HepG2 (cell line): ENCODE measurements around the gene CPNE1. TPM values are rescaled to one million over a fixed set of nuclear protein-coding genes. Genes with fewer than 3 reads are reported as not detected.

Experiments
- IRX3 ChIP-seq: sonication (generic); formaldehyde crosslinking; IDR thresholded peaks from 2 replicates; pipeline ENCODE4 v1.8.1; 2023; ENCODE audit warnings: mild to moderate bottlenecking, low read depth, missing genetic modification reagents, borderline replicate concordance
- ZFX ChIP-seq: sonication (generic); formaldehyde crosslinking; IDR thresholded peaks from 2 replicates; pipeline ENCODE4 v1.4.0; 2020; ENCODE audit warnings: mild to moderate bottlenecking, low read depth, missing genetic modification reagents, moderate library complexity
- ZNF839 ChIP-seq: sonication (generic); formaldehyde crosslinking; IDR thresholded peaks from 2 replicates; pipeline ENCODE4 v1.4.0; 2020; ENCODE audit warnings: missing genetic modification reagents, mild to moderate bottlenecking, borderline replicate concordance
- polyA plus RNA-seq, 8 experiments: library from polyadenylated mRNA; depleted of rRNA in 3 of 8; stranded (reverse) in 7 of 8; unstranded in 1 of 8; fragments of >200 nt; fragmentation: Illumina TruSeq in 4 of 8; extraction: Trizol in 4 of 8; gene quantifications; 2 replicates each; pipeline versions ENCODE4 v1.2.1 to v1.2.3, GENCODE V29; 2011 to 2016; ENCODE audit warnings: low read depth in 4 of 8, missing spikeins in 1 of 8, mixed read lengths in 1 of 8; ENCODE audit not compliant: insufficient read depth in 1 of 8
- total RNA-seq, 5 experiments: library from RNA; depleted of rRNA; stranded (reverse); fragments of >200 nt; fragmentation: Illumina TruSeq; extraction: Trizol; gene quantifications; 2 replicates each; pipeline ENCODE4 v1.2.3, GENCODE V29; 2016; ENCODE audit warnings: low read depth in 1 of 5
- TF ChIP-seq, protein P1 (sequence below): sonication (generic); formaldehyde crosslinking; IDR thresholded peaks from 2 replicates; pipeline ENCODE4 v1.5.0; 2020; ENCODE audit warnings: missing genetic modification reagents
- TF ChIP-seq, protein P2 (sequence below): sonication (generic); formaldehyde crosslinking; IDR thresholded peaks from 2 replicates; pipeline ENCODE4 v1.4.0; 2020; ENCODE audit warnings: low read depth, missing genetic modification reagents
- TF ChIP-seq, protein P3 (sequence below): sonication (generic); formaldehyde crosslinking; IDR thresholded peaks from 2 replicates; pipeline ENCODE4 v1.5.1; 2020; ENCODE audit warnings: mild to moderate bottlenecking, missing genetic modification reagents, moderate library complexity

Gene CPNE1
- total and polyA plus RNA-seq, 2 of the 13 experiments (the other 11 are each of a cell fraction or from before 2014, with no cell fraction given): 408 to 431 TPM

DNA sequence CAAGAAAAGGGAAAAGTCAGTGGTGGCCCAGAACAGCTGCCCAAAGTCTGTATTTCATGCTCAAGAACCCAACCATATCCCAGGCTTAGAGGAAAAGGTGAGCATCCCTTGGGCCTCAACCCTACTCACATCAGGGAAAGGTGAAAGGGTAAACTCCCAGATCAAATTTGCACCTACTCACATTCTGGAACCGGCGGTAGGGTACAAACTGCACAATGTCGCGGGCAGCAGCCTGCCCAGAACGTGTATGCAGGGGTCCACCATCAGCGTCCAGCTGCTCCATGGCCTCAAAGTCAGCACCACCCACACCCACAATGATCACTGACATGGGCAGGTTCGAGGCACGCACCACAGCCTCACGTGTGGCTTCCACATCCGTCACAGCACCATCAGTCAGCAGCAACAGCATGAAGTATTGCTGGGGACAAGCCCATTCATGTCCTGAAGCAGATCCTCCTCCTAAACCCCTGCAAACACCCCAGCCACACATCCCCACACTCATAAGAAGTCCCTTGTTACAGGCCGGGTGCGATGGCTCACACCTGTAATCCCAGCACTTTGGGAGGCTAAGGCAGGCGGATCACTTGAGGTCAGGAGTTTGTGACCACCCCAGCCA lies 38.2 kb downstream of the CPNE1 start (continued):
- TF ChIP-seq ZFX (CRISPR knock-in tag): no peak
- no peak for TF ChIP-seq ZNF839
- TF ChIP-seq, protein P1, sequence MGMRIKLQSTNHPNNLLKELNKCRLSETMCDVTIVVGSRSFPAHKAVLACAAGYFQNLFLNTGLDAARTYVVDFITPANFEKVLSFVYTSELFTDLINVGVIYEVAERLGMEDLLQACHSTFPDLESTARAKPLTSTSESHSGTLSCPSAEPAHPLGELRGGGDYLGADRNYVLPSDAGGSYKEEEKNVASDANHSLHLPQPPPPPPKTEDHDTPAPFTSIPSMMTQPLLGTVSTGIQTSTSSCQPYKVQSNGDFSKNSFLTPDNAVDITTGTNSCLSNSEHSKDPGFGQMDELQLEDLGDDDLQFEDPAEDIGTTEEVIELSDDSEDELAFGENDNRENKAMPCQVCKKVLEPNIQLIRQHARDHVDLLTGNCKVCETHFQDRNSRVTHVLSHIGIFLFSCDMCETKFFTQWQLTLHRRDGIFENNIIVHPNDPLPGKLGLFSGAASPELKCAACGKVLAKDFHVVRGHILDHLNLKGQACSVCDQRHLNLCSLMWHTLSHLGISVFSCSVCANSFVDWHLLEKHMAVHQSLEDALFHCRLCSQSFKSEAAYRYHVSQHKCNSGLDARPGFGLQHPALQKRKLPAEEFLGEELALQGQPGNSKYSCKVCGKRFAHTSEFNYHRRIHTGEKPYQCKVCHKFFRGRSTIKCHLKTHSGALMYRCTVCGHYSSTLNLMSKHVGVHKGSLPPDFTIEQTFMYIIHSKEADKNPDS (CRISPR knock-in tag): no peak
- TF ChIP-seq, protein P2, sequence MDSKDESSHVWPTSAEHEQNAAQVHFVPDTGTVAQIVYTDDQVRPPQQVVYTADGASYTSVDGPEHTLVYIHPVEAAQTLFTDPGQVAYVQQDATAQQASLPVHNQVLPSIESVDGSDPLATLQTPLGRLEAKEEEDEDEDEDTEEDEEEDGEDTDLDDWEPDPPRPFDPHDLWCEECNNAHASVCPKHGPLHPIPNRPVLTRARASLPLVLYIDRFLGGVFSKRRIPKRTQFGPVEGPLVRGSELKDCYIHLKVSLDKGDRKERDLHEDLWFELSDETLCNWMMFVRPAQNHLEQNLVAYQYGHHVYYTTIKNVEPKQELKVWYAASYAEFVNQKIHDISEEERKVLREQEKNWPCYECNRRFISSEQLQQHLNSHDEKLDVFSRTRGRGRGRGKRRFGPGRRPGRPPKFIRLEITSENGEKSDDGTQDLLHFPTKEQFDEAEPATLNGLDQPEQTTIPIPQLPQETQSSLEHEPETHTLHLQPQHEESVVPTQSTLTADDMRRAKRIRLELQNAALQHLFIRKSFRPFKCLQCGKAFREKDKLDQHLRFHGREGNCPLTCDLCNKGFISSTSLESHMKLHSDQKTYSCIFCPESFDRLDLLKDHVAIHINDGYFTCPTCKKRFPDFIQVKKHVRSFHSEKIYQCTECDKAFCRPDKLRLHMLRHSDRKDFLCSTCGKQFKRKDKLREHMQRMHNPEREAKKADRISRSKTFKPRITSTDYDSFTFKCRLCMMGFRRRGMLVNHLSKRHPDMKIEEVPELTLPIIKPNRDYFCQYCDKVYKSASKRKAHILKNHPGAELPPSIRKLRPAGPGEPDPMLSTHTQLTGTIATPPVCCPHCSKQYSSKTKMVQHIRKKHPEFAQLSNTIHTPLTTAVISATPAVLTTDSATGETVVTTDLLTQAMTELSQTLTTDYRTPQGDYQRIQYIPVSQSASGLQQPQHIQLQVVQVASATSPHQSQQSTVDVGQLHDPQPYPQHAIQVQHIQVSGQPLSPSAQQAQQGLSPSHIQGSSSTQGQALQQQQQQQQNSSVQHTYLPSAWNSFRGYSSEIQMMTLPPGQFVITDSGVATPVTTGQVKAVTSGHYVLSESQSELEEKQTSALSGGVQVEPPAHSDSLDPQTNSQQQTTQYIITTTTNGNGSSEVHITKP: no peak
- TF ChIP-seq IRX3 (CRISPR knock-in tag): 0 out of 2 replicates have a peak, but pooled peaks have one; percentile 41
- TF ChIP-seq, protein P3, sequence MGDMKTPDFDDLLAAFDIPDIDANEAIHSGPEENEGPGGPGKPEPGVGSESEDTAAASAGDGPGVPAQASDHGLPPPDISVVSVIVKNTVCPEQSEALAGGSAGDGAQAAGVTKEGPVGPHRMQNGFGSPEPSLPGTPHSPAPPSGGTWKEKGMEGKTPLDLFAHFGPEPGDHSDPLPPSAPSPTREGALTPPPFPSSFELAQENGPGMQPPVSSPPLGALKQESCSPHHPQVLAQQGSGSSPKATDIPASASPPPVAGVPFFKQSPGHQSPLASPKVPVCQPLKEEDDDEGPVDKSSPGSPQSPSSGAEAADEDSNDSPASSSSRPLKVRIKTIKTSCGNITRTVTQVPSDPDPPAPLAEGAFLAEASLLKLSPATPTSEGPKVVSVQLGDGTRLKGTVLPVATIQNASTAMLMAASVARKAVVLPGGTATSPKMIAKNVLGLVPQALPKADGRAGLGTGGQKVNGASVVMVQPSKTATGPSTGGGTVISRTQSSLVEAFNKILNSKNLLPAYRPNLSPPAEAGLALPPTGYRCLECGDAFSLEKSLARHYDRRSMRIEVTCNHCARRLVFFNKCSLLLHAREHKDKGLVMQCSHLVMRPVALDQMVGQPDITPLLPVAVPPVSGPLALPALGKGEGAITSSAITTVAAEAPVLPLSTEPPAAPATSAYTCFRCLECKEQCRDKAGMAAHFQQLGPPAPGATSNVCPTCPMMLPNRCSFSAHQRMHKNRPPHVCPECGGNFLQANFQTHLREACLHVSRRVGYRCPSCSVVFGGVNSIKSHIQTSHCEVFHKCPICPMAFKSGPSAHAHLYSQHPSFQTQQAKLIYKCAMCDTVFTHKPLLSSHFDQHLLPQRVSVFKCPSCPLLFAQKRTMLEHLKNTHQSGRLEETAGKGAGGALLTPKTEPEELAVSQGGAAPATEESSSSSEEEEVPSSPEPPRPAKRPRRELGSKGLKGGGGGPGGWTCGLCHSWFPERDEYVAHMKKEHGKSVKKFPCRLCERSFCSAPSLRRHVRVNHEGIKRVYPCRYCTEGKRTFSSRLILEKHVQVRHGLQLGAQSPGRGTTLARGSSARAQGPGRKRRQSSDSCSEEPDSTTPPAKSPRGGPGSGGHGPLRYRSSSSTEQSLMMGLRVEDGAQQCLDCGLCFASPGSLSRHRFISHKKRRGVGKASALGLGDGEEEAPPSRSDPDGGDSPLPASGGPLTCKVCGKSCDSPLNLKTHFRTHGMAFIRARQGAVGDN (CRISPR knock-in tag): peak; percentile 35
